CD14-positive monocyte (primary cell): ENCODE results near the gene CDC42EP3. TPM values are rescaled to one million over a fixed set of nuclear protein-coding genes. Genes with fewer than 3 reads are reported as not detected.

Source experiments
- DNase-seq, 3 donors: peaks; one replicate each; pipeline ENCODE4 v3.0.0-alpha.2; 2011 to 2022
- H2AFZ ChIP-seq: 2 replicates; pipeline ENCODE4 v1.6.0; 2012; ENCODE audit warnings: mild to moderate bottlenecking, low read depth, low read length, inconsistent platforms; ENCODE audit not compliant: insufficient read depth, poor library complexity, severe bottlenecking
- H3K27ac ChIP-seq, 2 donors: 1 replicate in 1 of 2; 2 replicates in 1 of 2; pipeline ENCODE4 v1.5.1; 2012 to 2013; ENCODE audit warnings: low read length in 2 of 2, control low read depth in 1 of 2, inconsistent platforms in 1 of 2, low read depth in 1 of 2, mild to moderate bottlenecking in 1 of 2
- H3K27me3 ChIP-seq, 2 donors: one replicate each; pipeline versions ENCODE4 v1.6.0 to v1.6.1; 2011 to 2013; ENCODE audit warnings: low read length in 2 of 2; ENCODE audit not compliant: control insufficient read depth in 2 of 2, insufficient read depth in 2 of 2
- H3K36me3 ChIP-seq, 2 donors: replicated peaks in 1 of 2; 1 replicate in 1 of 2; 2 replicates in 1 of 2; pipeline versions ENCODE4 v1.5.1 to v1.6.1; 2012 to 2013; ENCODE audit warnings: low read length in 2 of 2, control low read depth in 1 of 2, inconsistent platforms in 1 of 2, mild to moderate bottlenecking in 1 of 2; ENCODE audit not compliant: insufficient read depth in 2 of 2, control insufficient read depth in 1 of 2
- H3K4me1 ChIP-seq, 2 donors: 1 replicate in 1 of 2; 2 replicates in 1 of 2; pipeline versions ENCODE4 v1.5.1 to v1.6.1; 2012 to 2013; ENCODE audit warnings: low read length in 2 of 2, control low read depth in 1 of 2, inconsistent platforms in 1 of 2, mild to moderate bottlenecking in 1 of 2, moderate library complexity in 1 of 2; ENCODE audit not compliant: insufficient read depth in 2 of 2, control insufficient read depth in 1 of 2
- H3K4me2 ChIP-seq: replicated peaks from 2 replicates; pipeline ENCODE3; 2012; ENCODE audit warnings: low read length, moderate library complexity, mild to moderate bottlenecking; ENCODE audit not compliant: poor library complexity, severe bottlenecking; ENCODE audit errors: extremely low read depth
- H3K4me3 ChIP-seq, 3 experiments: fragments of 200-600 bp in 1 of 3; sonication (generic) in 1 of 3; replicated peaks in 1 of 3; 1 replicate in 2 of 3; 2 replicates in 1 of 3; pipeline ENCODE4 v1.5.1; 2011 to 2013; ENCODE audit warnings: low read length in 3 of 3, mild to moderate bottlenecking in 3 of 3, control low read depth in 2 of 3, low read depth in 2 of 3, inconsistent platforms in 1 of 3, moderate library complexity in 1 of 3
- H3K79me2 ChIP-seq: 2 replicates; pipeline ENCODE4 v1.6.0; 2012; ENCODE audit warnings: mild to moderate bottlenecking, control low read depth, inconsistent platforms, low read length, moderate library complexity; ENCODE audit not compliant: insufficient read depth
- H3K9ac ChIP-seq: 2 replicates; pipeline ENCODE4 v1.6.0; 2017; ENCODE audit warnings: low read length, mild to moderate bottlenecking; ENCODE audit not compliant: insufficient read depth, poor library complexity, severe bottlenecking
- H3K9me3 ChIP-seq, 2 donors: replicated peaks in 1 of 2; 1 replicate in 1 of 2; 2 replicates in 1 of 2; pipeline versions ENCODE4 v1.5.1 to v1.6.1; 2012 to 2013; ENCODE audit warnings: low read length in 2 of 2, control low read depth in 1 of 2; ENCODE audit not compliant: control insufficient read depth in 1 of 2, insufficient read depth in 1 of 2
- H4K20me1 ChIP-seq: 2 replicates; pipeline ENCODE4 v1.6.0; 2012; ENCODE audit warnings: mild to moderate bottlenecking, low read length, control low read depth, moderate library complexity; ENCODE audit not compliant: insufficient read depth
- H3K27ac Mint-ChIP-seq, 7 donors: one replicate each; pipeline ENCODE4 v1.8.0; 2020; ENCODE audit warnings: mild to moderate bottlenecking in 7 of 7, mixed read lengths in 7 of 7, moderate library complexity in 6 of 7, inconsistent platforms in 2 of 7
- H3K27me3 Mint-ChIP-seq, 3 donors: one replicate each; pipeline ENCODE4 v1.8.0; 2021 to 2022; ENCODE audit warnings: low read depth in 3 of 3, mild to moderate bottlenecking in 3 of 3, mixed read lengths in 3 of 3, moderate library complexity in 3 of 3, inconsistent platforms in 1 of 3
- H3K36me3 Mint-ChIP-seq, 2 donors: one replicate each; pipeline ENCODE4 v1.8.0; 2020; ENCODE audit warnings: mixed read lengths in 2 of 2, inconsistent platforms in 1 of 2, mild to moderate bottlenecking in 1 of 2
- H3K4me1 Mint-ChIP-seq: one replicate; pipeline ENCODE4 v1.8.0; 2020; ENCODE audit warnings: mild to moderate bottlenecking, mixed read lengths
- H3K4me3 Mint-ChIP-seq, 2 donors: one replicate each; pipeline ENCODE4 v1.8.0; 2020; ENCODE audit warnings: mild to moderate bottlenecking in 2 of 2, mixed read lengths in 2 of 2, moderate library complexity in 1 of 2
- H3K9me3 Mint-ChIP-seq, 7 donors: one replicate each; pipeline ENCODE4 v1.8.0; 2020 to 2022; ENCODE audit warnings: mixed read lengths in 7 of 7, mild to moderate bottlenecking in 6 of 7, moderate library complexity in 6 of 7, inconsistent platforms in 2 of 7
- CTCF ChIP-seq: fragments of 200-600 bp; IDR thresholded peaks from one replicate; pipeline ENCODE4 v1.8.0; 2022; ENCODE audit warnings: antibody characterized with exemption, mild to moderate bottlenecking
- WGBS: methylation state at CpG from one replicate; pipeline ENCODE4 v1.1.5; 2013; ENCODE audit warnings: missing lambda C conversion rate; ENCODE audit not compliant: insufficient coverage; 5-methylcytosine and 5-hydroxymethylcytosine counted together
- intact Hi-C, 2 donors: fragments of 100-400 bp; cut with micrococcal nuclease; formaldehyde crosslinking; loops; one replicate each; pipeline versions ENCODE4 v1.15.0 to v1.15.1; 2023
- polyA plus RNA-seq, 3 donors: library from polyadenylated mRNA; depleted of rRNA in 1 of 3; unstranded in 2 of 3; stranded (reverse) in 1 of 3; fragments of 300-500 nt in 2 of 3; fragments of >200 nt in 1 of 3; fragmentation: Illumina TruSeq in 2 of 3; gene quantifications; 1 replicate in 2 of 3; 2 replicates in 1 of 3; pipeline ENCODE4 v1.2.3, GENCODE V29; 2012 to 2021

CDC42EP3 gene
- polyA plus RNA-seq, 3 donors: 179 to 272 (median 249) TPM

DNA sequence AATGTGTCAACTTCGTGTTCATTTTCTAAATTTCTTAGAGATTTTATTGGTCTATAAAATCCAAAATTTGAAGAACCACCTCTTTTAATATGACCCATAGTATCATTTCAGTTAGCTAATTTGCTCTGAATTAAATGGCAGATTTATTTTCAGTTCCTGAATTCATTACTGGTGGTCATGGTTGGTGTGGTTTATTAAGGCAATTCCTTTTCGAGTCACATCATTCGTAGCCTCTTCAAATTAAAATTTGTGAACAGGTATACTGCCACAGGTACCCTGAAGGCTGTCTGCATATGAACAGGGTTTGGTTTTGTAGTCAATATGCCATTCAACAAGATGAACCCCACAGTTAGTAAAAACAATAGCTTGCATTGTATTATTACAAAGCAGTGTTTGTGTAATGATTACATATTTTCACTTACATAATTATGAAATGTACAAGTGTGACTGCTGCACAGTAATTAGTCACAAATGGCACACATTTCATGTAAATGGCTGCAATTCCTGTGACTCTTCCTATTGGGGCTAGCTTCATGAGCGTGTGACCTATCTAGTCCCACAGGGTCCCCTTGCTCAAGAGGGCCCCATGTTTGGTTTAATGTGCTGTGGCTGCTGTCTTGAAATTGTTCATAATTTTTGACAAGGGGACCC lies 48.9 kb downstream of the CDC42EP3 start:
- Histone ChIP-seq H3K4me3 (no peak overlapping the region), H3K4me2 (no peak overlapping the region), H3K27me3 (no peaks in the 10 kb centered on the region), H3K36me3 (no peaks in the 10 kb centered on the region), H4K20me1 (no peaks in the 10 kb centered on the region), H3K27ac (peak overlapping the region in 1 of 2 donors; percentile 91), H2AFZ (no peak overlapping the region), H3K79me2 (no peaks in the 10 kb centered on the region), H3K9ac (no peak overlapping the region), H3K9me3 (no peaks in the 10 kb centered on the region), H3K4me1 (peaks cover 27 to 49% of the 10 kb centered on the region in 2 donors)
- intact Hi-C loops: loop anchor here in 1 of 2 donors (5.0 kb wide), 1 partner anchor 35 kb away; no protein-coding TSS in a partner anchor
- H3K4me3 Mint-ChIP-seq: no peak overlapping the region
- H3K9me3 Mint-ChIP-seq: peaks cover 0 to 3% (median 0%) of the 10 kb centered on the region in 7 donors
- H3K36me3 Mint-ChIP-seq: peaks cover 4 to 10% of the 10 kb centered on the region in 2 donors
- peaks cover 56% of the 10 kb centered on the region for H3K4me1 Mint-ChIP-seq
- TF ChIP-seq CTCF: no peak
- WGBS: no CpG with 5 or more reads among the region's 4 CpGs
- DNase-seq: peak in 2 of 3 donors; percentile 74 to 88
- H3K27me3 Mint-ChIP-seq: peaks cover 0 to 3% (median 0%) of the 10 kb centered on the region in 3 donors
- peak overlapping the region in 6 of 7 donors; percentile 23 to 94 (median 73) for H3K27ac Mint-ChIP-seq

DNA sequence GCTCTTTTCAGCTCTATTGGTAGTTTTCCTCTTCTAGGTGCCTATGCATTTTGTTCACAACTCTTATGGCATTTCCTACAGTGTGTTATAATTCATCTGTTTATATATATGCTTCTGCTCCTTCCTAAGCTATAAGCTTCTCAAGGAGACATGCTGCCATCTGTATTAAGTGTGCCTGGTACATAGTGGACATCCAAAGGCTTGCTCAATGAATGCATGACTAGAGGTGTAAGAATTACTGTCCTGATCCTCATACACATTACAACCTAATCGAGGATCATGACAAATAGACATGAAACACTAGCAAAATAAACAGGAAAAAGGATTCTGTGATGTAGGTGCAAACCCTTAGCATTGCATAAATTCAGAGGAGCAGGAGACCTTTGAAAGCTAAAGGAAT lies 50.2 kb downstream of the CDC42EP3 start:
- H3K9ac ChIP-seq: no peak overlapping the region
- no peak overlapping the region for H3K27ac ChIP-seq
- no peak for DNase-seq
- Mint-ChIP-seq H3K4me1 (peaks cover 64% of the 10 kb centered on the region), H3K36me3 (peaks cover 9 to 17% of the 10 kb centered on the region in 2 donors), H3K27me3 (peaks cover 0 to 3% (median 0%) of the 10 kb centered on the region in 3 donors), H3K27ac (no peak overlapping the region), H3K4me3 (no peak overlapping the region), H3K9me3 (peaks cover 0 to 6% (median 2%) of the 10 kb centered on the region in 7 donors)
- no peak overlapping the region for H3K4me3 ChIP-seq
- H2AFZ ChIP-seq: no peak overlapping the region
- intact Hi-C loops: loop anchor here in 1 of 2 donors (5.0 kb wide), 1 partner anchor 34 kb away; no protein-coding TSS in a partner anchor
- H4K20me1 ChIP-seq: no peaks in the 10 kb centered on the region
- no peaks in the 10 kb centered on the region for H3K27me3 ChIP-seq
- WGBS: no CpG with 5 or more reads among the region's 1 CpG
- H3K4me1 ChIP-seq: peaks cover 41 to 59% of the 10 kb centered on the region in 2 donors
- no peak overlapping the region for H3K4me2 ChIP-seq
- H3K9me3 ChIP-seq: no peaks in the 10 kb centered on the region
- TF ChIP-seq CTCF: no peak
- no peaks in the 10 kb centered on the region for H3K79me2 ChIP-seq
- H3K36me3 ChIP-seq: no peaks in the 10 kb centered on the region
